Left lobe of liver (tissue), 2 donors: ENCODE measurements around the gene GPATCH8. TPM values are rescaled to one million over a fixed set of nuclear protein-coding genes. Genes with fewer than 3 reads are reported as not detected.
"Not testable (repeated sequence)": the region's sequence is repeated elsewhere in the genome, so short reads cannot be mapped to it uniquely, and the experiment has no call there.

ENCODE experiments used
- ATAC-seq: fragments of 200-7000 bp; cut with Tn5 transposase; one replicate; pipeline ENCODE4 v1.9.1; 2020; ENCODE audit warnings: mild to moderate bottlenecking, moderate library complexity
- DNase-seq: peaks from one replicate; pipeline ENCODE4 v3.0.0-alpha.2; 2020; ENCODE audit warnings: low spot score
- total RNA-seq: library from RNA; stranded (reverse); gene quantifications from one replicate; pipeline ENCODE4 v1.2.1, GENCODE V29; 2021
- donor health status: DM: no; HTN: no; CAD: no; lungs with moderate emphysema.
- donor health status: DM: no; HTN: yes; CAD: no.

Gene GPATCH8
- 11.0 TPM for total RNA-seq

- DNase-seq, result peak; percentile 98
- ATAC-seq, result peak; percentile 99
Observed at GRCh38 chr17:44503147-44504029, at the start of gene GPATCH8. Gene GPATCH8 (minus strand): TSS chr17:44503406. CDS start chr17:44503370, 36 bp downstream.

GRCh38 chr17:44552361-44552760 lies 49.2 kb upstream of the GPATCH8 start:
- DNase-seq, result no peak
- no peak for ATAC-seq

GRCh38 chr17:44549686-44550085 lies 46.5 kb upstream of the GPATCH8 start:
- ATAC-seq, result no peak

GRCh38 chr17:44548376-44549230 lies 45.4 kb upstream of the GPATCH8 start:
- DNase-seq (no peak), ATAC-seq (no peak)

More at GRCh38 chr17:44549686-44550085, 46.5 kb upstream of the GPATCH8 start:
- DNase-seq, result no peak

GRCh38 chr17:44547625-44548267 lies 44.5 kb upstream of the GPATCH8 start:
- ATAC-seq, result peak; percentile 36
- no peak for DNase-seq

GRCh38 chr17:44546671-44547606 lies 43.7 kb upstream of the GPATCH8 start:
- ATAC-seq, result no peak

GRCh38 chr17:44543905-44544523 lies 40.8 kb upstream of the GPATCH8 start:
- no peak for ATAC-seq

More at GRCh38 chr17:44546671-44547606, 43.7 kb upstream of the GPATCH8 start:
- DNase-seq, result no peak

GRCh38 chr17:44543213-44543904 lies 40.2 kb upstream of the GPATCH8 start:
- ATAC-seq, result no peak
- DNase-seq, result no peak

More at GRCh38 chr17:44543905-44544523, 40.8 kb upstream of the GPATCH8 start:
- no peak for DNase-seq

- ATAC-seq, result no peak
Observed at GRCh38 chr17:44541884-44542581, 38.8 kb upstream of the GPATCH8 start.

GRCh38 chr17:44540246-44541084 lies 37.3 kb upstream of the GPATCH8 start:
- ATAC-seq (no peak), DNase-seq (no peak)

More at GRCh38 chr17:44541884-44542581, 38.8 kb upstream of the GPATCH8 start:
- no peak for DNase-seq

- ATAC-seq (no peak), DNase-seq (no peak)
Observed at GRCh38 chr17:44539673-44540072, 36.5 kb upstream of the GPATCH8 start.

GRCh38 chr17:44537922-44538321 lies 34.7 kb upstream of the GPATCH8 start:
- not testable (repeated sequence) for DNase-seq, ATAC-seq

- no peak for ATAC-seq
Observed at GRCh38 chr17:44536090-44536953, 33.1 kb upstream of the GPATCH8 start.

GRCh38 chr17:44533533-44534246 lies 30.5 kb upstream of the GPATCH8 start:
- ATAC-seq, result peak; percentile 88

More at GRCh38 chr17:44536090-44536953, 33.1 kb upstream of the GPATCH8 start:
- no peak for DNase-seq

GRCh38 chr17:44530896-44531418 lies 27.8 kb upstream of the GPATCH8 start:
- no peak for ATAC-seq

More at GRCh38 chr17:44533533-44534246, 30.5 kb upstream of the GPATCH8 start:
- peak; percentile 65 for DNase-seq

More at GRCh38 chr17:44530896-44531418, 27.8 kb upstream of the GPATCH8 start:
- DNase-seq, result no peak
